Activated T-cell treated with anti-CD3 and anti-CD28 coated beads, Interleukin-2, amount 50 U/mL, for 24 hours (primary cell): ENCODE data around the gene CCP110.
A peak's percentile ranks its signal among the peaks of the same experiment; 100 is the strongest.

Source experiments
- DNase-seq: peaks from one replicate; pipeline ENCODE4 v3.0.0-alpha.2; 2020
- H3K27ac Mint-ChIP-seq: 2 replicates; pipeline ENCODE4 v1.8.0; 2020; ENCODE audit warnings: mild to moderate bottlenecking, mixed read lengths
- H3K27me3 Mint-ChIP-seq: 2 replicates; pipeline ENCODE4 v1.8.0; 2020; ENCODE audit warnings: mixed read lengths
- H3K36me3 Mint-ChIP-seq: 2 replicates; pipeline ENCODE4 v1.8.0; 2020; ENCODE audit warnings: low read depth, mixed read lengths
- H3K4me1 Mint-ChIP-seq: 2 replicates; pipeline ENCODE4 v1.8.0; 2020; ENCODE audit warnings: low read depth, mixed read lengths
- H3K4me3 Mint-ChIP-seq: 2 replicates; pipeline ENCODE4 v1.8.0; 2020; ENCODE audit warnings: mild to moderate bottlenecking, moderate library complexity, mixed read lengths
- H3K9me3 Mint-ChIP-seq: 2 replicates; pipeline ENCODE4 v1.8.0; 2020; ENCODE audit warnings: mixed read lengths

CCP110 gene

DNA sequence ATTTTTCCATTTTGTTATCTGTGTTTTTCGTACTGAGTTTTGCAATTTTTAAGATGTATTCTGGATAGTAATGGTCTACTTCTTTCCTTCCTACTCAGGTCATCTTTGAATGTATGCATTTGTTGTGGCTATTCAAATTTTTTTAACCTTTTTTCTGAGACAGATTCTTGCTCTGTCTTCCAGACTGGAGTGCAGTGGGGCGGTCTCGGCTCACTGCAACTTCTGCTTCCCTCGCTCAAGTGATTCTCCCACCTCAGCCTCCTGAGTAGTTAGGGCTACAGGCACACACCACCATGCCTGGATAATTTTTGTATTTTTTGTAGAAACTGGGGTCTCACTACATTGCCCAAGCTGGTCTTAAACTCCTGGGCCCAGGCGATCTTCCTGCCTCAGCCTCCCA, 65.4 kb downstream of the CCP110 start:
- H3K27ac Mint-ChIP-seq = peak overlapping the region; percentile 33
- no peak overlapping the region for H3K4me3 Mint-ChIP-seq

GRCh38 chr16:19589771-19590302, 66.1 kb downstream of the CCP110 start:
- DNase-seq = no peak
- H3K36me3 Mint-ChIP-seq = peaks cover 78% of the 10 kb centered on the region
- no peak overlapping the region for H3K27ac Mint-ChIP-seq
- H3K4me3 Mint-ChIP-seq = no peak overlapping the region
- peaks cover 12% of the 10 kb centered on the region for H3K4me1 Mint-ChIP-seq
- no peaks in the 10 kb centered on the region for H3K9me3 Mint-ChIP-seq
- no peaks in the 10 kb centered on the region for H3K27me3 Mint-ChIP-seq

More for the DNA sequence above, 65.4 kb downstream of the CCP110 start:
- Mint-ChIP-seq H3K9me3 (no peaks in the 10 kb centered on the region), H3K27me3 (no peaks in the 10 kb centered on the region), H3K36me3 (peaks cover 79% of the 10 kb centered on the region), H3K4me1 (peaks cover 16% of the 10 kb centered on the region)
- no peak for DNase-seq

GRCh38 chr16:19595043-19595767, 71.5 kb downstream of the CCP110 start:
- no peaks in the 10 kb centered on the region for H3K9me3 Mint-ChIP-seq
- peaks cover 72% of the 10 kb centered on the region for H3K36me3 Mint-ChIP-seq
- H3K27ac Mint-ChIP-seq = no peak overlapping the region
- no peak overlapping the region for H3K4me3 Mint-ChIP-seq
- no peaks in the 10 kb centered on the region for H3K4me1 Mint-ChIP-seq
- DNase-seq = no peak
- H3K27me3 Mint-ChIP-seq = no peaks in the 10 kb centered on the region

DNA sequence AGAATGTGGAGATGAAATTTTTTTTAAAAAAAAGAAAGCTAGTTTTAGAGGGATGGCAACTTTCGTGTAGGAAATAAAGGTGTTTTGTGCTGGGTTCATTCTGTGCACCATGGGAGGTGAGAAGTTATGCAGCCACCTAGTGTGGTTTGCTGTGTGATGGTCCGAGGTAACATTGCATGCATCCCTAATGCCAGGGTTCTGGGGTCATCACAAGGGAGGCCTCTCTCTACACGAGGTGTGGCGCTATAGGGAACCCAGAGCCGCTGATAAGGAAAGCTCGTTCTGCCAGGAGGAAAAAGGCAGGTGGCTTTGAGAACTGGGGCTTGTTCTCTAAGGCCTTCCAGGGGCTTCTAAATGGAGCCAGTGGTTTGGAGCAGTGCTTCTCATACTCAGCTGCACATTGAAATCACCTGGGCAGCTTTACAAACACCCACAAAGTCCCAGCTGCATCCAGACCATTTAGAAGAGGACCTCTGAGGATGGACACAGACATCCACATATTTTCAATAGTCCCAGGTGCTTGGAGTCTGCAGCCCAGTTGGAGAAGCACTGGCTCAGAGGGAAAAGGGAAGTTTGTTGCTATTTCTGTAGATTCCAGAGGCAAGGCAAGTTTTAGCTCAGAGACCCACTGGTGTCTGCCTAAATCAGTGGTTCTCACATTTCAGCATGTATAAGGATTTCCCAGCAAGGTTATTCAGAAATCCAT, 75.2 kb downstream of the CCP110 start:
- H3K27me3 Mint-ChIP-seq = no peaks in the 10 kb centered on the region

DNA sequence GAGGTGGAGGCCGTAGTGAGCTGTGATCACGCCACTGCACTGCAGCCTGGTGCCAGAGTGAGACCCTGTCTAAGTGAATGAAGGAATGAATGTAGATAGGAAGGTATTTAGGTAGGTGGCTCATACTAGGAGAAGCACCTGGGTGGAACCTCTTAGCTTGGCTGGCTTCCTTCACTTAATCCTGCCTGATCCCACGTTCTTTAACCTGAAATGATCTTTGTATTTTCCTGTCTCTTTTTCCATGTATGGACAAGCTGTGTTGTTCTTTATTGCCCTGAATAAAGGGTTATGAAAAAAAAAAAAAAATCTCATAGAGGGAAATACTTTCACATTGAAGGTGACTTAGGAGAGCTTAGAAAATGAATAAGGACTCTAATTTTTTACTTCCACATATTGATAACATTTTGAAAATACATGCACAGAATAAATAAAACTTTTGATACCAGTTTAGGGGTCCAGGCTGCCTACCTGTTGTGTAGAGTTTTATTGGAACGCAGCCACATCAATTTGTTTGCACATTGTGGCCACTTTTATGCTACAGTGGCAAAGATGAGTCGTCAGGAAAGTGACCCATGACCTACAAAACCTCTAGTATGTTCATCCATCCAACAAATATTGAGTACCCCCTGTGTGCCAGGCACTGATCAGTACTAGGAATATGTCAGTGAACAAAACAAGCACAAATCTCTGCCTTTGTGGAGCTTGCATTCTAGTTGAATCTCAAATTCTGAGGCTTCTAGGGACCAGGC, 76.4 kb downstream of the CCP110 start:
- Mint-ChIP-seq H3K27ac (no peak overlapping the region), H3K27me3 (no peaks in the 10 kb centered on the region), H3K4me3 (no peak overlapping the region), H3K9me3 (no peaks in the 10 kb centered on the region), H3K4me1 (no peaks in the 10 kb centered on the region), H3K36me3 (peaks cover 67% of the 10 kb centered on the region)
- no peak for DNase-seq

More for the DNA sequence above, 75.2 kb downstream of the CCP110 start:
- H3K4me1 Mint-ChIP-seq = no peaks in the 10 kb centered on the region
- no peak overlapping the region for H3K27ac Mint-ChIP-seq
- no peak overlapping the region for H3K4me3 Mint-ChIP-seq
- H3K9me3 Mint-ChIP-seq = no peaks in the 10 kb centered on the region
- DNase-seq = no peak
- peaks cover 62% of the 10 kb centered on the region for H3K36me3 Mint-ChIP-seq

DNA sequence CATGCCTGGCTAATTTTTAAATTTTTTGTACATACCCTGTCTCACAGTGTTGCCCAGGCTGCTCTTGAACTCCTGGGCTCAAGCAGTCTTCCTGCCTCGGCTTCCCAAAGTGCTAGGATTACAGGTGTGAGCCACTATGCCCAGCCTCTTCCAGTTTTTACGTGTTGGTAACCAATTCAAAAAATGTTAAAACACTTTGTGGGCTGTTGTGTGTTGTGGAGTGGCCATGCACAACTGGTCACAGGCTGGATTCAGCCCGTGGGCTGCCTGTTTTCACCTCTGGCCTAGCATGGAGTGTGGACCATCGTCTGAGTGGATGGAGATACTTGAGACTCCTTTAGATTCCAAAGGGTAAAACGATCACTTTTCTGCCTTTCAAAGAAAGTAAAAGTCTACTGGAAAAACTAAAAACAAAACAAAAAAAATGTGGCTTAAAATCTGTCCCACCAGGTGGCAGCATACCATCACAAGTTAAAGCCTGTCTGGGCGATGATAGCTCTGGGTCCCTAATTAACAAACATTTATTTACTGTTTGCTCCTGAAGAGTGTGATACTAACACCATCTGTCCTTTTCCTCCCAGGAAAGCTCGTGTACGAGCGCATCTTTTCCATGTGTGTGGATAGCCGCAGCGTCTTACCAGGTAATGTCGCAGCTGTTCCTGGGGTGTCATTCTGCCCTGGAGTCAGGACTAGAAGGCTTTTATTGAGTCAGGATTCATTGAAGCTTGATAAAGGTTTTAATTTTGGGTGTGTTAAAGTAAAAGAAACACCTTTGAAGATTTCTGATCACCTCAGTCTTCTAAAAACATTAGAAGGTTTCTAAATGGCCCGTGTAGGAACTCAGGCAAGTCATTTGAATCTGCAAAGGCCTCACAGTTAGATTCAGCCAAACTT, 77.6 kb downstream of the CCP110 start:
- Mint-ChIP-seq H3K9me3 (no peaks in the 10 kb centered on the region), H3K27ac (no peak overlapping the region), H3K27me3 (no peaks in the 10 kb centered on the region), H3K4me1 (peaks cover 1% of the 10 kb centered on the region), H3K4me3 (no peak overlapping the region), H3K36me3 (peaks cover 67% of the 10 kb centered on the region)
- no peak for DNase-seq
